ENCODE data around the gene KCNE3.
"Not testable (repeated sequence)": the region's sequence is repeated elsewhere in the genome, so short reads cannot be mapped to it uniquely, and the experiment has no call there.

KCNE3 gene

GRCh38 chr11:74438681-74439080 is 28.7 kb downstream of the KCNE3 start:
- DNase-seq = no peak

GRCh38 chr11:74437441-74438042 is 29.8 kb downstream of the KCNE3 start:
- DNase-seq = no peak

GRCh38 chr11:74434528-74434927 is 32.8 kb downstream of the KCNE3 start:
- no peak for DNase-seq

- no peak for DNase-seq
These were observed 38.1 kb downstream of the KCNE3 start for GRCh38 chr11:74429205-74429604.

- no peak for DNase-seq
These were observed 39.9 kb downstream of the KCNE3 start for GRCh38 chr11:74427384-74427886.

GRCh38 chr11:74425100-74425499 is 42.2 kb downstream of the KCNE3 start:
- DNase-seq = no peak

GRCh38 chr11:74418509-74418895 is 48.8 kb downstream of the KCNE3 start:
- DNase-seq = no peak

GRCh38 chr11:74417860-74418508 is 49.4 kb downstream of the KCNE3 start:
- no peak for DNase-seq

- no peak for DNase-seq
These were observed 50.0 kb downstream of the KCNE3 start for GRCh38 chr11:74417379-74417804.

- not testable (repeated sequence) for DNase-seq
These were observed 50.4 kb downstream of the KCNE3 start for GRCh38 chr11:74416974-74417373.

GRCh38 chr11:74412733-74413359 is 54.5 kb downstream of the KCNE3 start:
- no peak for DNase-seq

GRCh38 chr11:74412321-74412720 is 55.0 kb downstream of the KCNE3 start:
- no peak for DNase-seq

- DNase-seq = no peak
These were observed 57.7 kb downstream of the KCNE3 start for GRCh38 chr11:74409633-74410032.
